Endodermal cell (in vitro differentiated cells): Measurements from ENCODE around the gene UPF1. TPM values are rescaled to one million over a fixed set of nuclear protein-coding genes. Genes with fewer than 3 reads are reported as not detected.

ENCODE experiments used
- DNase-seq: peaks from one replicate; pipeline ENCODE4 v3.0.0-alpha.2; 2017
- H3K27ac ChIP-seq: 2 replicates; pipeline ENCODE4 v1.5.1; 2013; ENCODE audit warnings: mild to moderate bottlenecking, low read depth, low read length, moderate library complexity
- H3K27me3 ChIP-seq: 2 replicates; pipeline ENCODE4 v1.6.1; 2013; ENCODE audit warnings: mild to moderate bottlenecking, low read length, moderate library complexity; ENCODE audit not compliant: insufficient read depth, control insufficient read depth, poor library complexity, severe bottlenecking
- H3K36me3 ChIP-seq: 2 replicates; pipeline ENCODE4 v1.7.0; 2013; ENCODE audit warnings: mild to moderate bottlenecking, low read length, moderate library complexity; ENCODE audit not compliant: control insufficient read depth, insufficient read depth
- H3K4me1 ChIP-seq: one replicate; pipeline ENCODE4 v1.7.0; 2013; ENCODE audit warnings: low read length; ENCODE audit not compliant: control insufficient read depth, insufficient read depth
- H3K4me3 ChIP-seq: 2 replicates; pipeline ENCODE4 v1.5.1; 2013; ENCODE audit warnings: mild to moderate bottlenecking, low read length, moderate library complexity
- H3K9ac ChIP-seq: 2 replicates; pipeline ENCODE4 v1.6.1; 2013; ENCODE audit warnings: mild to moderate bottlenecking, low read length, moderate library complexity; ENCODE audit not compliant: poor library complexity, severe bottlenecking; ENCODE audit errors: extremely low read depth
- H3K9me3 ChIP-seq: 2 replicates; pipeline ENCODE4 v1.6.1; 2013; ENCODE audit warnings: mild to moderate bottlenecking, low read length, moderate library complexity; ENCODE audit not compliant: control insufficient read depth
- H3K27ac Mint-ChIP-seq: 2 replicates; pipeline ENCODE4 v1.8.0; 2020; ENCODE audit warnings: mixed read lengths
- H3K27me3 Mint-ChIP-seq: 2 replicates; pipeline ENCODE4 v1.8.0; 2021; ENCODE audit warnings: mild to moderate bottlenecking, mixed read lengths; ENCODE audit not compliant: insufficient read depth
- H3K36me3 Mint-ChIP-seq: 2 replicates; pipeline ENCODE4 v1.8.0; 2020; ENCODE audit warnings: low read depth, mixed read lengths
- H3K4me1 Mint-ChIP-seq: 2 replicates; pipeline ENCODE4 v1.8.0; 2020; ENCODE audit warnings: mixed read lengths
- H3K4me3 Mint-ChIP-seq: 2 replicates; pipeline ENCODE4 v1.8.0; 2020; ENCODE audit warnings: mild to moderate bottlenecking, moderate library complexity, mixed read lengths
- H3K9me3 Mint-ChIP-seq: 2 replicates; pipeline ENCODE4 v1.8.0; 2020; ENCODE audit warnings: mild to moderate bottlenecking, mixed read lengths
- WGBS, 2 experiments: methylation state at CpG; one replicate each; pipeline versions ENCODE4 v1.1.5 to v1.1.7; 2013; ENCODE audit warnings: missing lambda C conversion rate in 2 of 2, mixed read lengths in 1 of 2; ENCODE audit not compliant: insufficient coverage in 1 of 2, insufficient read length in 1 of 2; 5-methylcytosine and 5-hydroxymethylcytosine counted together
- total RNA-seq, 2 donors: library from RNA; stranded (reverse); fragmentation: NEBNext Ultra II Directional in 1 of 2; extraction: Animal tissue kit (Norgen Biotek cat#: 25700) in 1 of 2; gene quantifications; 2 replicates in 1 of 2; 3 replicates in 1 of 2; pipeline ENCODE4 v1.2.1, GENCODE V29; 2021
- TF ChIP-seq, protein P1 (sequence below): fragments of 200-600 bp; sonication (generic); conservative IDR thresholded peaks from 2 replicates; pipeline ENCODE4 v1.5.0; 2021; ENCODE audit warnings: antibody characterized with exemption, mild to moderate bottlenecking

UPF1 gene
- total RNA-seq, 2 donors from 2014 or later = 82.1 to 87.3 TPM

DNA sequence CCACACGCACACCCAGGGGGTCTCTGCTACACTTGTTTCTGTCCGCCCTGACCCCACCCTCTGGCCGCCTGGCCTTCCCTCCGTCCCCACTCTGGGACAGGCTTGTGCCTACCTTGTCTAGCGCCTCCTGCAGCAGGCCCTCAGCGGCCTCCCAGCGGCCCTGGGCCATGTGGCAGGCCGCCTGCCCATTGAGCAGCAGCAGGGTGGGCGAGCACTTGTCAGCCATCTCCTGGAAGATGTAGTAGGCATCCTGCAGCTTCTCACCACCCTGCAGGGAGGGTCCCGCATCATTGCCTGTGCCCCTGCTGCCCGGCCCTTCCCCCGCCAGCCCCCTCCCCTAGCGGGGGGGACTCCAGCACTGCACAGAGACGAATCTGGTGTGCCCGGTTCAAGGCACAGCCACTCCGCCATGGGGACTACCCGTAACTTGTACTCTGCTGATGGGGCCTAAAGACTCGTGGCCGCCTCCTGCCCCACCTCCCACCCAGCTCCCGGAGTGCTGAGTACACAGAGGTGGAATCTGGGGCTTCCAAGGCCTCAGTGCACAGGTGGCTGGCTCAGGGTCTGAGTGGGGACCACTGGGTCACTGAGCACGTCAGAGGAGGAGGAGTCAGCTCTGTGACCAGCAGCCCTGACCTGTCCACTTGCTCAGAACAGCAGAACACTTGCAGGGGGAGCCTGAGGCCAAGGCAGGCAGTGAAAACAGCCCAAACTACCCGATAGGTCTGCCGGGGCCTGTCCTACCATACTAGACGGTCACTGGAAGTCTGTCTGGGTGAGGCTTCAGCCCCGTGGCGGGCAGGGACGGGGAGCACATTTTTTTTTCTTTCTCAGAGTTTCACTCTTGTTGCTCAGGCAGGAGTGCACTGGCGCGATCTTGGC lies 71.6 kb downstream of the UPF1 start:
- TF ChIP-seq, protein P1, sequence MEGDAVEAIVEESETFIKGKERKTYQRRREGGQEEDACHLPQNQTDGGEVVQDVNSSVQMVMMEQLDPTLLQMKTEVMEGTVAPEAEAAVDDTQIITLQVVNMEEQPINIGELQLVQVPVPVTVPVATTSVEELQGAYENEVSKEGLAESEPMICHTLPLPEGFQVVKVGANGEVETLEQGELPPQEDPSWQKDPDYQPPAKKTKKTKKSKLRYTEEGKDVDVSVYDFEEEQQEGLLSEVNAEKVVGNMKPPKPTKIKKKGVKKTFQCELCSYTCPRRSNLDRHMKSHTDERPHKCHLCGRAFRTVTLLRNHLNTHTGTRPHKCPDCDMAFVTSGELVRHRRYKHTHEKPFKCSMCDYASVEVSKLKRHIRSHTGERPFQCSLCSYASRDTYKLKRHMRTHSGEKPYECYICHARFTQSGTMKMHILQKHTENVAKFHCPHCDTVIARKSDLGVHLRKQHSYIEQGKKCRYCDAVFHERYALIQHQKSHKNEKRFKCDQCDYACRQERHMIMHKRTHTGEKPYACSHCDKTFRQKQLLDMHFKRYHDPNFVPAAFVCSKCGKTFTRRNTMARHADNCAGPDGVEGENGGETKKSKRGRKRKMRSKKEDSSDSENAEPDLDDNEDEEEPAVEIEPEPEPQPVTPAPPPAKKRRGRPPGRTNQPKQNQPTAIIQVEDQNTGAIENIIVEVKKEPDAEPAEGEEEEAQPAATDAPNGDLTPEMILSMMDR = no peak
- DNase-seq = no peak
- Histone ChIP-seq H3K9ac (no peak overlapping the region), H3K9me3 (no peaks in the 10 kb centered on the region), H3K27ac (no peak overlapping the region), H3K27me3 (no peaks in the 10 kb centered on the region), H3K36me3 (peaks cover 14% of the 10 kb centered on the region), H3K4me1 (no peaks in the 10 kb centered on the region), H3K4me3 (no peak overlapping the region)
- WGBS, 2 experiments = 88 to 91% methylated on average over 24 to 29 of the region's 29 CpGs
- Mint-ChIP-seq H3K27me3 (no peaks in the 10 kb centered on the region), H3K4me3 (no peak overlapping the region), H3K36me3 (peaks cover 26% of the 10 kb centered on the region), H3K4me1 (no peaks in the 10 kb centered on the region), H3K27ac (no peak overlapping the region), H3K9me3 (no peaks in the 10 kb centered on the region)

DNA sequence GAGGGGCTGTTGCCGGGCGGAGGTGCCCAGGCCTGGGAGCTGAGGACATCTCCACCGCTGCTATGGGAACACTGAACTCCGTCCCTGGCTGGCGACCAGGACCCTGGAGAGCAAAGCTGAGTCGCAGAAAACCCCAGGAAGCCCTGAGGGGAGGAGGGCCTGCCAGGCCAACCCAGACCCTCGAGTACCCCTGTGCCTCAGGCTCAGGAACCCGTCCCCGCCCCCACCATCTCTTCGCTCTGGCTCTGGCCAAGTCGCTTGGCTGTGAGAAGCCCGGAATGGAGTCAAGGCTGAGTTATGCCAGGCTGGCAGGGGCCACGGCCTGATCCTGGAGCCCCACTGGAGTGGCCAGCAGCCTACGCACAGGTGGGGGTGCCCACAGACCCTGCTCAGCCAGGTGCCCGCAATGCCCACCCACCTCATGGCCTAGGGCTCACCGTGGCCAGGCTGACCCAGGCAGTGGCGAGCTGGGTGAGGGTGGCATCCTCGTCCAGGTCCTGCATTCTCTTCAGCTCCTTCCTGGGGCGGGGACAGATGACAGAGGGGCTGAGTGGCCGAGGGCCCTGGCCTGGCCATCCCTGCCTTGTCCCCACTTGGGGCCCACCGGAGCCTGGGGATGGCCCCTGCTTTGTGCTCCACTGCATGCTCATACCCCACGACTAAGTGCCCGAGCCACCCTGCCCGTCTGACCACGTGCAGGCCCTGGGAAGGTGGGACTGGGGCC lies 72.7 kb downstream of the UPF1 start:
- DNase-seq = no peak
- Histone ChIP-seq H3K9ac (no peak overlapping the region), H3K36me3 (peaks cover 22% of the 10 kb centered on the region), H3K9me3 (no peaks in the 10 kb centered on the region), H3K4me3 (no peak overlapping the region), H3K4me1 (no peaks in the 10 kb centered on the region), H3K27me3 (no peaks in the 10 kb centered on the region), H3K27ac (no peak overlapping the region)
- Mint-ChIP-seq H3K4me3 (no peak overlapping the region), H3K27me3 (no peaks in the 10 kb centered on the region), H3K9me3 (no peaks in the 10 kb centered on the region), H3K27ac (no peak overlapping the region), H3K4me1 (no peaks in the 10 kb centered on the region), H3K36me3 (peaks cover 27% of the 10 kb centered on the region)
- WGBS, 2 experiments = 95 to 96% methylated on average over 13 to 25 of the region's 25 CpGs
- TF ChIP-seq, protein P1 = no peak

DNA sequence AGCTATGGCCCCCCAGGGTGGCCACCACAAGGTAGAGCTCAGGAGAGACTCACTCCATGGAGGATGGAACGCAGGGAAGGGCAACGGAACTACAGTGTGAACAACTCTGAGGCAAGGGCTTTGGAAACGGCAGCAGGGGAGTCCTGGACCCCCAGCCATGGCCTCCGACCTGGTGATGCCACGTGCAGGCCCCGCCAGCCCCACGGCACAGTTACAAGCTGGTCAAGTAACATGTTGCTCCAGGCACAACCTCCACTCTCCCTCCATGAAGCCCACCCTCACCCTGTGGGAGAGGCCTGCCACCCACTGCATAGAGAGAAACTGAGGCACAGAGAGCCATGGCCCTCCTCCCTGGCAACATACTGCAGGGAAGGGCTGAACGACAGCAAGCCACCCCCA lies 73.3 kb downstream of the UPF1 start:
- no peaks in the 10 kb centered on the region for H3K4me1 Mint-ChIP-seq
- peaks cover 31% of the 10 kb centered on the region for H3K36me3 Mint-ChIP-seq
- no peaks in the 10 kb centered on the region for H3K9me3 Mint-ChIP-seq
- H3K4me3 Mint-ChIP-seq = no peak overlapping the region
- Histone ChIP-seq H3K36me3 (peaks cover 26% of the 10 kb centered on the region), H3K4me3 (no peak overlapping the region), H3K27me3 (no peaks in the 10 kb centered on the region), H3K27ac (no peak overlapping the region), H3K9me3 (no peaks in the 10 kb centered on the region), H3K9ac (no peak overlapping the region), H3K4me1 (no peaks in the 10 kb centered on the region)
- WGBS, 2 experiments = 91 to 94% methylated on average over 4 to 8 of the region's 8 CpGs
- H3K27me3 Mint-ChIP-seq = no peaks in the 10 kb centered on the region
- TF ChIP-seq, protein P1 = no peak
- DNase-seq = no peak
- no peak overlapping the region for H3K27ac Mint-ChIP-seq
